ENCODE results near the gene CNIH3.

- TF ChIP-seq, protein P1, sequence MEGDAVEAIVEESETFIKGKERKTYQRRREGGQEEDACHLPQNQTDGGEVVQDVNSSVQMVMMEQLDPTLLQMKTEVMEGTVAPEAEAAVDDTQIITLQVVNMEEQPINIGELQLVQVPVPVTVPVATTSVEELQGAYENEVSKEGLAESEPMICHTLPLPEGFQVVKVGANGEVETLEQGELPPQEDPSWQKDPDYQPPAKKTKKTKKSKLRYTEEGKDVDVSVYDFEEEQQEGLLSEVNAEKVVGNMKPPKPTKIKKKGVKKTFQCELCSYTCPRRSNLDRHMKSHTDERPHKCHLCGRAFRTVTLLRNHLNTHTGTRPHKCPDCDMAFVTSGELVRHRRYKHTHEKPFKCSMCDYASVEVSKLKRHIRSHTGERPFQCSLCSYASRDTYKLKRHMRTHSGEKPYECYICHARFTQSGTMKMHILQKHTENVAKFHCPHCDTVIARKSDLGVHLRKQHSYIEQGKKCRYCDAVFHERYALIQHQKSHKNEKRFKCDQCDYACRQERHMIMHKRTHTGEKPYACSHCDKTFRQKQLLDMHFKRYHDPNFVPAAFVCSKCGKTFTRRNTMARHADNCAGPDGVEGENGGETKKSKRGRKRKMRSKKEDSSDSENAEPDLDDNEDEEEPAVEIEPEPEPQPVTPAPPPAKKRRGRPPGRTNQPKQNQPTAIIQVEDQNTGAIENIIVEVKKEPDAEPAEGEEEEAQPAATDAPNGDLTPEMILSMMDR (IDR thresholded peaks at IDR 0.05; ENCODE audit: borderline replicate concordance, extremely low read depth, low read length, poor library complexity, severe bottlenecking): no peak
- no peak for TF ChIP-seq EZH2 (IDR thresholded peaks at IDR 0.05; ENCODE audit: borderline replicate concordance, low read depth, low read length, severe bottlenecking)
Measured at GRCh38 chr1:224690576-224690975, 74.5 kb downstream of the CNIH3 start.

Measured in DND-41 (cell line).